ENCODE data around the gene DNAJC1. TPM values are rescaled to one million over a fixed set of nuclear protein-coding genes. Genes with fewer than 3 reads are reported as not detected.

DNAJC1 gene
- total RNA-seq, 1 experiment from 2014 or later, result 12.9 TPM

GRCh38 chr10:21934307-21934706 is 69.2 kb downstream of the DNAJC1 start:
- no peaks in the 10 kb centered on the region for H3K4me1 ChIP-seq (ENCODE audit: control insufficient read depth, insufficient read depth, low read length)
- no peak overlapping the region for H3K27ac ChIP-seq (ENCODE audit: low read length)
- in situ Hi-C loops (cut with HindIII; ENCODE audit: low pct_unique_long_range_greater_than_20kb, low sequenced_read_pairs) (no loop called here), intact Hi-C loops (cut with micrococcal nuclease; ENCODE audit: unreplicated experiment) (no loop called here)
- H3K4me3 ChIP-seq (ENCODE audit: low read depth in 2 of 2, low read length in 2 of 2), result no peak overlapping the region
- DNase-seq (ENCODE audit: low read depth, low spot score) (no peak), ATAC-seq (no peak)
- TF ChIP-seq REST (IDR thresholded peaks at IDR 0.05; ENCODE audit: insufficient read depth in 1 of 2, low read depth in 2 of 2, low read length in 1 of 2) (no peak), CTCF (IDR thresholded peaks at IDR 0.05) (no peak), SIN3A (IDR thresholded peaks at IDR 0.05; ENCODE audit: borderline replicate concordance, insufficient read depth, low read depth, low read length) (no peak), TCF7L2 (IDR thresholded peaks at IDR 0.05; ENCODE audit: low read depth, low read length) (no peak), POLR2AphosphoS5 (IDR thresholded peaks at IDR 0.05; ENCODE audit: low read depth, low read length) (no peak)
- H3K9me3 ChIP-seq (ENCODE audit: control insufficient read depth, insufficient read depth, low read depth, low read length), result peaks cover 8% of the 10 kb centered on the region; the same call in 1 of the 2 replicates
- H3K27me3 ChIP-seq (ENCODE audit: control insufficient read depth, insufficient read depth, low read length), result no peaks in the 10 kb centered on the region
- H3K36me3 ChIP-seq (ENCODE audit: control insufficient read depth, insufficient read depth, low read length), result no peaks in the 10 kb centered on the region
- POLR2A ChIA-PET, result no interaction called here
- no TSS peak for BruUV-seq (replicated peaks)
- CTCF ChIA-PET, result interaction anchor here (0.7 kb wide), 1 partner anchor 683 kb away, joined by 3 read pairs; no protein-coding TSS in a partner anchor

GRCh38 chr10:21929070-21929469 is 74.5 kb downstream of the DNAJC1 start:
- Histone ChIP-seq H3K4me3 (ENCODE audit: low read depth in 2 of 2, low read length in 2 of 2) (no peak overlapping the region), H3K27me3 (ENCODE audit: control insufficient read depth, insufficient read depth, low read length) (no peaks in the 10 kb centered on the region), H3K36me3 (ENCODE audit: control insufficient read depth, insufficient read depth, low read length) (no peaks in the 10 kb centered on the region), H3K27ac (ENCODE audit: low read length) (no peak overlapping the region), H3K9me3 (ENCODE audit: control insufficient read depth, insufficient read depth, low read depth, low read length) (no peaks in the 10 kb centered on the region), H3K4me1 (ENCODE audit: control insufficient read depth, insufficient read depth, low read length) (peaks cover 12% of the 10 kb centered on the region)
- no TSS peak for BruUV-seq (replicated peaks)
- in situ Hi-C loops (cut with HindIII; ENCODE audit: low pct_unique_long_range_greater_than_20kb, low sequenced_read_pairs) (no loop called here), intact Hi-C loops (cut with micrococcal nuclease; ENCODE audit: unreplicated experiment) (no loop called here)
- no peak for DNase-seq (ENCODE audit: low read depth, low spot score)
- TF ChIP-seq POLR2AphosphoS5 (IDR thresholded peaks at IDR 0.05; ENCODE audit: low read depth, low read length) (no peak), SIN3A (IDR thresholded peaks at IDR 0.05; ENCODE audit: borderline replicate concordance, insufficient read depth, low read depth, low read length) (no peak), REST (IDR thresholded peaks at IDR 0.05; ENCODE audit: insufficient read depth in 1 of 2, low read depth in 2 of 2, low read length in 1 of 2) (no peak), CTCF (IDR thresholded peaks at IDR 0.05) (no peak), TCF7L2 (IDR thresholded peaks at IDR 0.05; ENCODE audit: low read depth, low read length) (no peak)
- ChIA-PET POLR2A (no interaction called here), CTCF (no interaction called here)
- no peak for ATAC-seq

Data from Panc1 (cell line).